Measurements from ENCODE around the gene ARHGEF17.
A peak's percentile ranks its signal among the peaks of the same experiment; 100 is the strongest.
"Not testable (repeated sequence)": the region's sequence is repeated elsewhere in the genome, so short reads cannot be mapped to it uniquely, and the experiment has no call there.

Gene ARHGEF17, protein sequence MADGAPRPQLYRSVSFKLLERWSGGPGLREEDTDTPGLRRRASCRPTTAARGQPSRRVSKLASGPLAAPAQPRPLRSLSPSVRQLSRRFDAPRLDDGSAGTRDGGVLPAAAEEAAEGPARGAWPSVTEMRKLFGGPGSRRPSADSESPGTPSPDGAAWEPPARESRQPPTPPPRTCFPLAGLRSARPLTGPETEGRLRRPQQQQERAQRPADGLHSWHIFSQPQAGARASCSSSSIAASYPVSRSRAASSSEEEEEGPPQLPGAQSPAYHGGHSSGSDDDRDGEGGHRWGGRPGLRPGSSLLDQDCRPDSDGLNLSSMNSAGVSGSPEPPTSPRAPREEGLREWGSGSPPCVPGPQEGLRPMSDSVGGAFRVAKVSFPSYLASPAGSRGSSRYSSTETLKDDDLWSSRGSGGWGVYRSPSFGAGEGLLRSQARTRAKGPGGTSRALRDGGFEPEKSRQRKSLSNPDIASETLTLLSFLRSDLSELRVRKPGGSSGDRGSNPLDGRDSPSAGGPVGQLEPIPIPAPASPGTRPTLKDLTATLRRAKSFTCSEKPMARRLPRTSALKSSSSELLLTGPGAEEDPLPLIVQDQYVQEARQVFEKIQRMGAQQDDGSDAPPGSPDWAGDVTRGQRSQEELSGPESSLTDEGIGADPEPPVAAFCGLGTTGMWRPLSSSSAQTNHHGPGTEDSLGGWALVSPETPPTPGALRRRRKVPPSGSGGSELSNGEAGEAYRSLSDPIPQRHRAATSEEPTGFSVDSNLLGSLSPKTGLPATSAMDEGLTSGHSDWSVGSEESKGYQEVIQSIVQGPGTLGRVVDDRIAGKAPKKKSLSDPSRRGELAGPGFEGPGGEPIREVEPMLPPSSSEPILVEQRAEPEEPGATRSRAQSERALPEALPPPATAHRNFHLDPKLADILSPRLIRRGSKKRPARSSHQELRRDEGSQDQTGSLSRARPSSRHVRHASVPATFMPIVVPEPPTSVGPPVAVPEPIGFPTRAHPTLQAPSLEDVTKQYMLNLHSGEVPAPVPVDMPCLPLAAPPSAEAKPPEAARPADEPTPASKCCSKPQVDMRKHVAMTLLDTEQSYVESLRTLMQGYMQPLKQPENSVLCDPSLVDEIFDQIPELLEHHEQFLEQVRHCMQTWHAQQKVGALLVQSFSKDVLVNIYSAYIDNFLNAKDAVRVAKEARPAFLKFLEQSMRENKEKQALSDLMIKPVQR (N-terminal part only)

DNA sequence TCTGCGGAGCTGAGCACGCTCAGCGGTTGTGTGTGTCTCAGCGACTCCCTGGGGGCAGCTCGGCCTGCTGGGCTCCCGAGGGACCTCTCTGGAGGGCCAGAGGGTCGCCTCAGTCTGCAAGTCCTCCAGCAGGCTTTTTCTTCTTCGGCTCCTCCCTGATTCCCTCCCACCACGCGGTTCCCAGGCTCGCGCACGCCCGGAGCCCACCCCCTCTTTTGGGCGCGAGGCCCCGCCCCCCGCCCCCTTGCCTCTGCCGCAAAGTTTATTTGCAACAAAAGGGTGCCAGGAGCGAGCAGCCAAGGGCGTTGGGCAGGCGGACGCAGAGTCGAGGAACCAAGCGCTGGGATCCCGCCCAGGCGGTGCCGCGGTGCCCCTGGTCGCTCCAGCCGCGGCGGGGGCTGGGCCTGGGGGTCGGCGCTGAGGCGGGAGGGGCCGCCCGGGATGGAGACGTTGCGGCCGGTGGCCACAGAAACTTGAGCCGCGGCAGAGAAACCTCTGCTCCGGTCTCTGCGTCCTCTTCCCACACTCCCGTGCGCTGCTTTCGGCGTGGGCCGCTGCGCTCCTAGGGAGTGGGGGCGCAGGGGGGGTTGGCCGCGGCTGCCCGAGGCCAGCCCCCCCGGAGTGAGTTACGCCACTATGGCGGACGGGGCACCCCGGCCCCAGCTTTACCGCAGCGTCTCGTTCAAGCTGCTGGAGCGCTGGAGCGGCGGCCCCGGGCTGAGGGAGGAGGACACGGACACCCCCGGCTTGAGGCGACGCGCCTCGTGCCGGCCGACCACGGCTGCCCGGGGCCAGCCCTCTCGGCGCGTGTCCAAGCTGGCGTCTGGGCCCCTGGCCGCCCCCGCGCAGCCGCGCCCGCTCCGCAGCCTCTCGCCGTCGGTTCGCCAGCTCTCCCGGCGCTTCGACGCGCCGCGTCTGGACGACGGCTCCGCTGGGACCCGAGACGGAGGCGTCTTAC lies at the start of gene ARHGEF17:
TSS of gene ARHGEF17 (plus strand) at position 274 of the 958 bp plus-strand sequence. CDS start at position 637, 363 bp downstream.
- peak; percentile 83 for DNase-seq (ENCODE audit: low spot score)

DNA sequence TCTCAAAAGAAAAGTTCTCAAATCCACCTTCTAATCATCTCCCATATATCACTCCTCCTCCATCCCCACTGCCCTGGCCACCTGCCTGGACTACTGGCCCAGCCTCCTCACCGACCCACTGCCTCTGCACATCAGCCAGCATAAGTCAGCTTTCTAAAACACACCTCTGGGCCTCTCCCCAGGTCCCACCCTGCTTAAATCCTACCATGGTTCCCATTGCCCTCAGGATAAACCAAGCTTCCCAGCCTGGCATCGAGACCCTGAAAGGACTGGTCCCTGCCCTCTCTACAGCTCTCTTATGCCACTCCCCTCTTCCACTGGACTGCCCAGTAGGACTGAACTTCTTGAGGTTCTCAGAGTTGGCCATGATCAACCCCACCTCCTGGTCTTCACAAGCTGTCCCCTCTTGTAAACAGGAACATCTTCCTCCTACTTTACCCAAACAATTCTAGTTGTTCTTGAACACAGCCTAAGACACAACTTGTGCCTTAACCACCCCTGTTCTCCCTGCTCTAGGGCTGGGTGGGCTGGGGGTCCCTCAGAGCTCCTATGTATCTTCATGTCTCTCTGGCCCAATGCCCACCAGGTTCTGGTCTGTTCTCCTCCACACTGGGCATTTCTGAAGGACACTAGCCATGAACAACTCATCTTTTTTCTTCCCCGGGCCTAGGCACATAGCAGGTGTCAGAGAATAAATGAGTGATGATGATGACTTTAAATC lies 48.5 kb upstream of the ARHGEF17 start:
- no peak for DNase-seq (ENCODE audit: low spot score)

DNA sequence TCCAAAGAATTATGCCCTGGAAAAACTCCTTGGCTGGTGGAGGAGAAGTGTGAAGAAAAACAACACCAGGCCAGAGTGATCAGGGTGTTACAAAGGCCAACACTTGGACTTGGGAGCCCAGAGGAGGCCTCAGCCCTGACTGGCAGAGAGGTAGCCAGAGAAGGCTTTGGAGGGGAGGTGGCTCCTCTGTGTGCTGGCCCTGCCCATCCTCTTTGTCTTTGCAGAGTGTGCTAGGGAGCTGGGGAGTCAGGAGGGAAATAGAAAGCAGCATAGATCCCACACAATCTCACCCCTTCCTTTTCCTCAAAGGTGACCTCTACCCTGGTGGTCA lies 48.0 kb upstream of the ARHGEF17 start:
- DNase-seq (ENCODE audit: low spot score), result no peak

DNA sequence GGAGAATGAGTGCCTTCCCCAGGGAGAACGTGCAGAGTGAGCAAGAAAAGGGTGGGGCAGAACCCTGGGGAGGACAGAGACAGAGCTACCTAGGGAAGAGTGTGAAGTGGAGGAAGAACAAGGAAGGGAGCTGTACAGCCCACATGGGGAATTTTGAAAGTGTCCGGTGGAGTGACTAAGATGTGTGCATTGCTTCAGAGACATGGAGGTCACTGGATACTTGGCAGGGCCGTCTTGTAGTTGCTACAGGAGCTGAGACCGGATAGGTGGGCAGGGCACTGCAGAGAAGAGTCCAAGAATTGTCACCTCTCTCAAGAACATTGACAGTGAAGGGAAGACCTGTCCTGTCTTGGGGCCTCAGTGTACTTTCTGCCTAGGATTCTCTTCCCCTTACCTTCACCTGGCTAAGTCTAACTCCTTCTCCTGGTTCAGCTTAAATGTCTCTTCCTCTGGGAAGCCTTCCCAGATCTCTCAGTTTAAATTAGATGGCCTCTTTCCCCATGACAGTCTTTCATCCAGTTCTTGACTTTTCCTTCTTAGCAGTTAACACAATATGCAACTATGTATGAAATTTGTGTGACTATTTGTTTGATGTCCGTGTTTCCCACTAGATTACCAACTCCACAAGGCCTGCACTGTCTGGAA lies 45.1 kb upstream of the ARHGEF17 start:
- no peak for DNase-seq (ENCODE audit: low spot score)

DNA sequence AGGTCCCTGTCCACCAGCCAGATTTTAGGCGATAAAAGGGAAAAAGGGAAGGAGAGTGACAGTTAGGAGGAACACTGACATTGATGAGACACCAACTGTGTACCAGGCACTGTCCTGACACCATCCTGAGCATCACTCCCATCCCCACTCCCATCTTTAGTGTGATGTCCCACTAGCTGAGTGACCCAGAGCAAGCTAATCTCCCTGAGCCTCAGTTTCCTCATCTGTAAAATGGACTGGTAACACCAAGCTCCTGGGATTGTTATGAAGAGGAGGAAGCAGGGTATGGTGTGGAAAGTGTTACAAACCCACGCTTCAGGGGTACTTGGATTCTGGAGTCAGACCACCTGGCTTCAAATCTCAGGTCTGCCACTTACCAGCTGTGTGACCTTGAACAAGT lies 44.4 kb upstream of the ARHGEF17 start:
- no peak for DNase-seq (ENCODE audit: low spot score)

DNA sequence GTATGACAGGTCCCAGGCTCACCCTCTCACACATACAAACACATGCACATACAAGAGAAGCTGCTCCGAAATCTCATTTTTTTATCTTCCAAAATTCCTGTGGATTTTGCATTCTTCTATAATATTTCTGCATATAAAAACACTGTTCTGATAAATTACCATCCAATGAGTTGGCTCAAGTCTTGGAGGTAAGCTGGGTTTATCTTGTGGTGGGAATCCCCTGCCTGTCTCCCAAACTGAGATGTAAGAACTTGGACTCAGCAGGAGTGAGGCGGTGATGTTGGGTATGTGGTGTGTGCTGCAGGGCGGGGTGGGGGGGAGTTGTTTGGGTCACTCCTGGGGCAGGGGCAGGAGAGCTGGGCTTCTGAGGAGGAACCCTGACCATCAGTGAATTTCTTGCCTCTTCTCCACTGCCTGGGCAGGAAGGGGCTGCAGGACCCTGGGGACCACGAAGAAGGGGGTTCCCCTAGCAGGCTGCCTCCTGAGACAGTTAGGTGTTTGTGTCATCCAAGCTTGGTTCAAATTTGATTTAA lies 42.7 kb upstream of the ARHGEF17 start:
- no peak for DNase-seq (ENCODE audit: low spot score)

DNA sequence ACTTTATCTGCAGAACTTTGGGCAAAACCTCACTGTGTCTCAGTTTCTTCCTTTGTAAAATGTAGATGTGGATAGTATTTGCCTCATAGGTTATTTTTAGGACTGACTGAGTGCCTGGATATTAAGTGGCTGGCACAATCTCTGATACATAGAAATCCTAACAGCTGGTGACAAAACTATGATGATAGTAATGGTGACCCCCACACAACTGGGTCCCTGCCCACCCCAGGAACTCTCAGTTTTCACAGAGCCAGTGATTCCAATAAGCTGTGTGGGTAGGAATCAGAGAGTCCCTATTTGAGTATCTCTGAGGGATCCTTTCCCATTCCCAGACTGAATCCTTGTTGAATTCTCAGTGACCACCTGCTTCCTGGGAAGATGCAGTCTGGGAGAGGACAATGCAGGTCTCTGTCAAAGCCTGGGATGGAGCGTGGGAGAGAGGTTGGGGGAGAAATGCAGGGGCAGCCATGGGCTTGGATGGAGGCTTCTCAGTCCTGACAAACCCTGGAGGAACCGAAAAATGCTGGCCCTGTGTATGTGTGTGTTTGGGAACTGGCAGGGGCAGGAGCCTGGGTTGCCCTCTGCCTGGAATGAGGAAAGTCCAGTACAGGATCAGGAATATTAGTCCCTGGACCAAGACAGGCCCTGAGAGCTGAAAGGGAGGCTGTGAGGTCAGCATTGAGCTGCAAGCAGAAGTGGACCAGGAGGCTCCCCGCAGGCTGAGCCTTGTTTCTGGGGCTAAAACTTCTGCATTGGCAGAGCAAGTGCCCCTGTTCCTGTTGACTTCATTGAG lies 42.0 kb upstream of the ARHGEF17 start:
- no peak for DNase-seq (ENCODE audit: low spot score)

DNA sequence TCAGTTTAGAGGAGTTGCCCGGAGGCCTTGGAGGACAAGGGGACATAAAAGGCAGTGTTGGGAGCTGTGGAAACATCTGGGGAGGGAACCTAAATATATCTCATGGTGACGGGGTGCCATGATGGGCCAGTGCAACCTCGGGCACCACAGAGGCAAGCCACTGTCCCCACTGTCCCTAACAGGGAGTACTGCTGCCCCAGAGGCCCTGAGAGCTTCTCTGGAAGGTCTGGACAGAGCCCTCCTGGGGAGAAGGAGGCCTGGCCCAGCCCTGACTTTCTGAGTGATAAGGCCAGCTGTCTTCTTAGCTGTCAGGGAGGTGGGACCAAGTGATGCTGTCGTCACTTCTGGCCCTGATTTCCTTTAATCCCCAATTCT lies 41.4 kb upstream of the ARHGEF17 start:
- no peak for DNase-seq (ENCODE audit: low spot score)

DNA sequence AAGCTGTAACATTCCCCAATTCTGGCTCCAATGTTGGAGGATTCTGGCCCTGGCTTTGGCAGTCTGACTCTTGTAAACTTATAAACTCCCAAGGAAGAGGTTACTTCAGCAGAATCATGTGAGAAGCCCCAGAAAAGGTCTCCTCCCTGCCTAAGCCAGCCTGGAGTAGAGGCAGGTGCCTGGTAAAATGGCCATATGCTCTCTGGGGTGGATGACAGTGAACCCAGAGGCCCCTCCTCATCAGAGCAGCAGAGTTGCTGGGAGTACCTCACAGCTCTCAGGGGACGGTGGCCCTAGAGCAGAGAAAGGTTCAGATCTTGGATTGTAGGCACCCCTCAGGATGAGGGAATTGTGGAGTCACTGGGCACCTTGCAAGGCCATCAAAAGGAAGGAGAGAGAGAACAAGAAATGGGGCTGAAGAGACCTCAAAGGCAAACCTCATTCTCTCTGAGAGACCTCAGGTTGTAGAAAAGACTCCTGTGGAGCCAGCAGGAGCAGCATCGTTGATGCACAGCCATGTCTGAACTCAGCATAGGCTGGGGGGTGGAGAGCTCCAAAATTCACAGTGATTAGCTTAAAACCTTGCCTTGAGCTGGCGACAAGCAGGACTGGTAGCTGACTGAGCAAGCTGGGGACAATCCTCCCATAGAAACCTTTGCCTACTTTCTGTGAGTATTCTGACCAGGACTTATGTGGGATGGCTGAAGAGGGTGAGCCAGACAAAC lies 40.8 kb upstream of the ARHGEF17 start:
- no peak for DNase-seq (ENCODE audit: low spot score)

DNA sequence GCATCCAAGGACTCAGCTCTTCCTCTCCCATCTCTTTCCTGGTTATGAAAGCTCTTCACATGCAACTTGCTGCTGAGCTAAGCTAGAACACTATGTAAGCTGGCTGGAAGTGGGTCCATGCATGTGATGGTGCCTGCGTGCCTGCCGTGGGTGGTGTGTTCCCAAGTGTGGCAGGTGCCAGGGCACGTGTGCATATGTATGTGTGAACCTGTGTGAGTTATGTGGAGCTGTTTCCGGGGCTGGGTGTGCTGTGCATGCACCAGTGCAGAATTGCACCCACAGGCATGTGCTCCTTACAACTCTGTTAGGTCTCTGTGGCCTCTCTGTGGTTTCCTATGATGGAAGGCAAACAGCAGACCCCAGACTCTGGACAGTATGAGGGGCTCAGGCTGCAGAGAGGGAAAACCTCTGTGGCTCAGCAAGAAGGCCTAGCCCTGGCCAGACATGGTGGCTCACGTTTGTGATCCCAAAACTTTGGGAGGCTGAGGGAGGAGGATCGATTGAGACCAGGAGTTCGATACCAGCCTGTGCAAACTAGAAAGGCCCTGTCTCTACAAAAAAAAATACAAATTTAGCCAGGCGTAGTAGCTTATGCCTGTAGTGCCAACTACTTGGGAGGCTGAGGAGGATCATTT lies 40.1 kb upstream of the ARHGEF17 start:
- DNase-seq (ENCODE audit: low spot score), result no peak

DNA sequence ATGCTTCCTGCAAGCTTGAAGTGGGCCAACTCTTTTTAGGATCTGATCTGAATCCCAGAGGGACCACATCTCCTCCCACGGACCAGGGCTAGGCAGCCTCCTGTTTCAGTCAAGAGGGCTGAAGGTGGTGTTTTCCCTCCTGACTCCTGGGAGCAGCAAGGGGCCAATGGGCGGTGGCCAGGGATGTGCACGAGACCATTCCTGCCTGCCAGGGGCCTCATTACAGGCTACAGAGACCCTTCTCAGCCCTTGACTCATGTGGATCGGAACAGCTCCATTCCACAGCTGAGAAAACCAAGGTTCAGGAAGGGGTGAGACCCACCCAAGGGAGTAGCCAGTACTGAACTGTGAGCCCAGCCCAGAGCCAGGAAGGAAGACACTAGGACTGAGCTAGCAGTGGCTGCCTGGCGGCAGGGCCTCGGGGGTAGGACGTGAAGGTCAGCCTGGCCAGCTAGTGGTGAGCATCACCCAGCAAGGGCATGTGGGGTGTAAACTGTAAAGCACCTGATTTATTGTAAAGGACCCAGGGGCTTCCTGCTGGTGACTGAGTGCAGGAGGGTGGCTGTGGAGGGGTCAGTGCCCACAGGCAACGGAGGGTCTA lies 39.3 kb upstream of the ARHGEF17 start:
- no peak for DNase-seq (ENCODE audit: low spot score)

DNA sequence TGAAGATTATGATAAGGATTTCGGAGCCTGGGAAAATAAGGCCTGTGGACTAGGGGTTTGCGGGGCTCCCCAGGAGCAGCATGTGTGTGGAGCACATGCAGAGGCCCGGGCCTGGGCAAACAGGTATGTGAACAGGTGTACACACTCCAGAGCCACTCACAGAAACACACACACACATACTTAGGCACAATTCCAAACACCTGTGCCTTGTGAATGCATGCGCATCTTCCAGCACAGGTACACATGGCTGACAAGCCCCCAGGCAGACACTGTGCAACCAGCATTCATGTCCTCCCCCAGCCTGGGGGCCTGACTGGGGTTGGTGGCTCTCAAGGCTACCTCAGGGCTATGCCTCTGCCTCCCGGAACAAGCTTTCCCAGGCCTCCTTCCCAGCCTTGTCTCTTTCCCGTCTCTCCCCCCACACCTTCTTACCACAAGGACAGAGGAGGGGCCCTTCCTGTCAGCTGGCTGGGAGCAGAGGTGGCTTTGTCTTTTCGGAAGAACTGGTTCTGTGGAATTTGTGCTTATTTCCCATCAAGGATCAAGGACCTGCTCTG lies 38.5 kb upstream of the ARHGEF17 start:
- DNase-seq (ENCODE audit: low spot score), result no peak

DNA sequence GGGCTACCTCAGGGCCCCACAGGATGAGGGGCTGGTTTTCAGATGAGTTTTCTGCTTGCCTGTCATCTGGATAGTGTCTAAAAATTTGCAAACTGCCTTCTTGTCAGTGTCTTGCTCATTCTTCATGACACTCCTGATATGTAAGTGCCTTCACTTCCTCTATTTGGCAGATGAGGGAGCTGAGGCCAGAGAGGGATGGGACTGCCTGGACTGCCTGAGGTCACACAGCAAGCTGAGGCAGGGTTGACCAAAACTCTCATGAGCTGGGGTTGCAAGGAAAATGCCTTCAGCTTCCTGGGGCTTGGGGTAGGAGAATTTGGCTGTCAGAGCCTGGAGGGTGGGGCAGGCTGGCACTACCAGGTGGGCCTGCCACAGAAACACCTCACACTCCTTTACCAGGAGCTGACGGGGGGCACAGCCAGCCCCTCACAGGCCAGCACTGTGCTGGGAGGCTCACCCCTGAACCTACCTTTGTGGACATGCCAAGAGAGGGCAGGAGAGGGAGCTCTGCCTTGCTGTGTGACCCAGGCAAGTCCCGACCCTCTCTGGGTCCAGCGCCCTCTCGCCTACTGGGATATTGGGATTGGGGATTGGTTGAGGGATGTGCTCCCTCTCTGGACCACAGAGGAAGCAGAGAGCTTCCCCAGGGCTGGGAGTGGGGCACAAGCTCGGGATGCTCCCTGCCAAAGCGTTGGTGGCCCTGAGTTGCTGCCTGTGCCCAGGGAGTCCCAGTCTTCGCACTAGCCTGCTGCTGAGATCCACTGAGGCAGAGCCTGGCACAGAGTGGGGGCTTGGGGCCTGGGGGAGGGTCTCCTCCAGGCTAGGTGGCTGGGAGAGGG lies 37.8 kb upstream of the ARHGEF17 start:
- no peak for DNase-seq (ENCODE audit: low spot score)

DNA sequence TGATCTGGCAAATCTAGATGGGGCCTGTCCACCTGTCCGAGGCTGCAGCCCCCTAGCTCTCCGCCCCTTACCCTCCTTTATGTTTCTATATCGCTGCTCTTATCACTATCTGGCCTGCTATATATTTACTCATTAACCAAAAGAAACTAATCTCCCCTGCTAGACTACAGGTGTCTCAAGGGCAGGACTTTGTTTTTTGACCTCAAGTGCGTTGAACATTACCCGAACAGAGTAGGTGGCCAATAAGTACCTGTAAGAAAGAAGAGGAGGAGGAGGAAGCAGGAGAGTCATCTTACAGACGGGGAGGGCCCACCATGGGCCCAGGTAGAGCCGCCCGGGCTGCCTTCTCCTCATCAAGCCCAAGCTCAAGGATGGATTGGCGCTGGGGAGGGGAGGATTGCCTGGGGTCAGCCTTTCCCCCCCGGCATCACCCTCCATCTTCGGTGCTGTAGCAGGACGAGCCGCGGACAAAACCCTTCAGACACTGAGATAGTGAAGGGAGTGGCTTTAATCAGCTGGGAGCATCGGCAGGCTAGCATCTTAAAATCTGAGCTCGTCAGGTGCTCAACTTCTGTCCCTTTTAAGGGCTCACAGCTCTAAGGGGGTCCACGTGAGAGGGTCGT lies 37.1 kb upstream of the ARHGEF17 start:
- DNase-seq (ENCODE audit: low spot score), result no peak

DNA sequence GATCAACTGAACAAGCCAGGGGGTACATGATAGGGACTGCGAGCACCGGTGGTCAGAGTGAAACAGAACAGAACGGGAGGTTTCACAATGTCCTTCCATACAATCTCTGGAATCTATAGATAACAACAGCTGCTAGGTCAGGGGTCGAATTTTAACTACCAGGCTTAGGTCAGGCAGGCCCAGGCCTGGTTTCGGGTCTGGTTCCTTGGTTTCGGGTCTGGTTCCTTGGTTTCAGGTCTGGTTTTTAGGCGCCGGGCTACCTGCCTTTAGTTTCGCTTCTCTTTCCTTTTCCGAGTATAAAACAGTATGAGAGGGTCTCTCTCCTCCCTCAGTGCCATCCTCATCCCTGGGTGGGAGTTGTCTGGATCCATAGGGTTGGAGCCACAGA lies 36.6 kb upstream of the ARHGEF17 start:
- DNase-seq (ENCODE audit: low spot score), result not testable (repeated sequence)

Measured in hepatic stellate cell (primary cell).